HEK293 (cell line): ENCODE results near the gene M6PR.
"Not testable (repeated sequence)": the region's sequence is repeated elsewhere in the genome, so short reads cannot be mapped to it uniquely, and the experiment has no call there.

Experiments used
- GLI4 ChIP-seq: fragments of 450-650 bp; formaldehyde crosslinking; IDR thresholded peaks from 2 replicates; pipeline ENCODE4 v1.5.1; 2016; ENCODE audit warnings: missing biosample characterization, missing genetic modification characterization
- ZBTB7A ChIP-seq: fragments of 450-650 bp; formaldehyde crosslinking; IDR thresholded peaks from 2 replicates; pipeline ENCODE4 v1.5.1; 2016; ENCODE audit warnings: low read depth, missing biosample characterization, missing genetic modification characterization
- ZFP37 ChIP-seq: fragments of 450-650 bp; formaldehyde crosslinking; IDR thresholded peaks from 2 replicates; pipeline ENCODE4 v1.5.1; 2016; ENCODE audit warnings: missing biosample characterization, missing genetic modification characterization
- ZNF426 ChIP-seq: fragments of 450-650 bp; formaldehyde crosslinking; IDR thresholded peaks from 2 replicates; pipeline ENCODE4 v1.5.1; 2017; ENCODE audit warnings: missing biosample characterization, missing genetic modification characterization, mild to moderate bottlenecking, inconsistent platforms, moderate library complexity
- ZNF549 ChIP-seq: fragments of 450-650 bp; IDR thresholded peaks from 2 replicates; pipeline ENCODE4 v1.5.1; 2018; ENCODE audit warnings: missing biosample characterization, missing genetic modification characterization, mild to moderate bottlenecking, inconsistent platforms, moderate library complexity
- TF ChIP-seq, protein P1 (sequence below): fragments of 450-650 bp; formaldehyde crosslinking; IDR thresholded peaks from 2 replicates; pipeline ENCODE4 v1.5.1; 2016; ENCODE audit warnings: missing biosample characterization, missing genetic modification characterization

- TF ChIP-seq, protein P1, sequence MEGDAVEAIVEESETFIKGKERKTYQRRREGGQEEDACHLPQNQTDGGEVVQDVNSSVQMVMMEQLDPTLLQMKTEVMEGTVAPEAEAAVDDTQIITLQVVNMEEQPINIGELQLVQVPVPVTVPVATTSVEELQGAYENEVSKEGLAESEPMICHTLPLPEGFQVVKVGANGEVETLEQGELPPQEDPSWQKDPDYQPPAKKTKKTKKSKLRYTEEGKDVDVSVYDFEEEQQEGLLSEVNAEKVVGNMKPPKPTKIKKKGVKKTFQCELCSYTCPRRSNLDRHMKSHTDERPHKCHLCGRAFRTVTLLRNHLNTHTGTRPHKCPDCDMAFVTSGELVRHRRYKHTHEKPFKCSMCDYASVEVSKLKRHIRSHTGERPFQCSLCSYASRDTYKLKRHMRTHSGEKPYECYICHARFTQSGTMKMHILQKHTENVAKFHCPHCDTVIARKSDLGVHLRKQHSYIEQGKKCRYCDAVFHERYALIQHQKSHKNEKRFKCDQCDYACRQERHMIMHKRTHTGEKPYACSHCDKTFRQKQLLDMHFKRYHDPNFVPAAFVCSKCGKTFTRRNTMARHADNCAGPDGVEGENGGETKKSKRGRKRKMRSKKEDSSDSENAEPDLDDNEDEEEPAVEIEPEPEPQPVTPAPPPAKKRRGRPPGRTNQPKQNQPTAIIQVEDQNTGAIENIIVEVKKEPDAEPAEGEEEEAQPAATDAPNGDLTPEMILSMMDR (tag by site-specific recombination): not testable (repeated sequence)
- TF ChIP-seq ZFP37; ZNF426 (tag by site-specific recombination); ZNF549 (tag by site-specific recombination); GLI4 (tag by site-specific recombination); ZBTB7A: not testable (repeated sequence)
Observed at GRCh38 chr12:8930655-8931323, 18.7 kb downstream of the M6PR start.
